Hepatocyte (in vitro differentiated cells): ENCODE data around the gene DHX58.

Experiments used
- CTCF ChIP-seq: fragments of 200-600 bp; sonication (generic); IDR thresholded peaks from 2 replicates; pipeline ENCODE4 v1.5.1; 2016; ENCODE audit warnings: antibody characterized with exemption, mild to moderate bottlenecking; ENCODE audit not compliant: poor library complexity
- EZH2 ChIP-seq: fragments of 200-600 bp; sonication (generic); IDR thresholded peaks from 2 replicates; pipeline ENCODE4 v1.6.1; 2016; ENCODE audit warnings: antibody characterized with exemption, mild to moderate bottlenecking, borderline replicate concordance
- EZH2phosphoT487 ChIP-seq: fragments of 200-600 bp; sonication (generic); IDR thresholded peaks from one replicate; pipeline ENCODE4 v1.6.1; 2018; ENCODE audit warnings: antibody characterized with exemption, mild to moderate bottlenecking, low read depth, moderate library complexity; ENCODE audit not compliant: unreplicated experiment, severe bottlenecking

GRCh38 chr17:42112552-42113176, at the start of gene DHX58:
- TF ChIP-seq CTCF (no peak), EZH2phosphoT487 (no peak), EZH2 (no peak)
